SU-DHL-6 (cell line): ENCODE measurements around the gene FAM72C.
"Not testable (repeated sequence)": the region's sequence is repeated elsewhere in the genome, so short reads cannot be mapped to it uniquely, and the experiment has no call there.

ENCODE experiments used
- H2AFZ ChIP-seq: fragments of 200-600 bp; sonication (generic); 2 replicates; pipeline ENCODE4 v1.6.1; 2014; ENCODE audit warnings: low read depth, mild to moderate bottlenecking, moderate library complexity, mixed read lengths, antibody characterized with exemption, low read length; ENCODE audit not compliant: severe bottlenecking
- H3F3A ChIP-seq: fragments of 200-600 bp; shearing (Covaris generic); 2 replicates; pipeline ENCODE4 v1.6.0; 2016; ENCODE audit warnings: antibody characterized with exemption, mild to moderate bottlenecking; ENCODE audit not compliant: insufficient read depth
- H3K27ac ChIP-seq: fragments of 200-600 bp; sonication (generic); 2 replicates; pipeline ENCODE4 v1.5.1; 2016; ENCODE audit warnings: low read depth, mild to moderate bottlenecking, low read length, moderate library complexity, mixed read lengths
- H3K27me3 ChIP-seq: fragments of 200-600 bp; sonication (generic), shearing (Covaris generic); 2 replicates; pipeline ENCODE4 v1.6.0; 2014; ENCODE audit warnings: mild to moderate bottlenecking, low read length
- H3K36me3 ChIP-seq: fragments of 200-600 bp; sonication (generic); 2 replicates; pipeline ENCODE4 v1.6.1; 2014; ENCODE audit warnings: mild to moderate bottlenecking, low read length, mixed read lengths
- H3K4me2 ChIP-seq: fragments of 300-600, 200-600 bp; shearing (Covaris generic), sonication (generic); 2 replicates; pipeline ENCODE4 v1.6.0; 2014; ENCODE audit warnings: low read length, low read depth, mild to moderate bottlenecking; ENCODE audit not compliant: poor library complexity, severe bottlenecking
- H3K4me3 ChIP-seq: fragments of 200-600 bp; sonication (generic); 2 replicates; pipeline ENCODE4 v1.5.1; 2014; ENCODE audit warnings: antibody characterized with exemption, low read length, mild to moderate bottlenecking, mixed read lengths; ENCODE audit not compliant: insufficient read depth, poor library complexity, severe bottlenecking
- H3K79me2 ChIP-seq: fragments of 200-600 bp; sonication (generic); 2 replicates; pipeline ENCODE4 v1.6.1; 2014; ENCODE audit warnings: mild to moderate bottlenecking, low read length, moderate library complexity; ENCODE audit not compliant: insufficient read depth
- H3K9ac ChIP-seq: fragments of 200-600 bp; sonication (generic); 2 replicates; pipeline ENCODE4 v1.7.0; 2014; ENCODE audit warnings: mild to moderate bottlenecking, low read length
- H3K9me2 ChIP-seq: fragments of 200-600 bp; sonication (generic); replicated peaks from 2 replicates; pipeline ENCODE4 v1.6.1; 2014; ENCODE audit warnings: low read length; ENCODE audit not compliant: insufficient read depth
- H3K9me3 ChIP-seq: fragments of 200-600 bp; sonication (generic); 2 replicates; pipeline ENCODE4 v1.6.1; 2014; ENCODE audit warnings: low read length, mixed read lengths; ENCODE audit not compliant: insufficient read depth
- H4K20me1 ChIP-seq: fragments of 200-600 bp; sonication (generic); 2 replicates; pipeline ENCODE4 v1.6.1; 2014; ENCODE audit warnings: low read depth, mild to moderate bottlenecking, antibody characterized with exemption, low read length, moderate library complexity, mixed read lengths

The FAM72C gene

GRCh38 chr1:143971924-143972700 lies at the start of gene FAM72C:
Gene FAM72C (minus strand): TSS chr1:143971986. CDS start chr1:143971141, 845 bp downstream.
- H3K36me3 ChIP-seq, H3K9ac ChIP-seq, H2AFZ ChIP-seq, H3K9me3 ChIP-seq, H4K20me1 ChIP-seq, H3K27me3 ChIP-seq, H3K4me3 ChIP-seq, H3K27ac ChIP-seq, H3K4me2 ChIP-seq, H3K79me2 ChIP-seq, H3F3A ChIP-seq, H3K9me2 ChIP-seq: not testable (repeated sequence)

- H3K9ac ChIP-seq, H4K20me1 ChIP-seq, H3F3A ChIP-seq: not testable (repeated sequence)
These were observed 48.4 kb upstream of the FAM72C start for GRCh38 chr1:144020001-144020738.

GRCh38 chr1:144019101-144019500 lies 47.3 kb upstream of the FAM72C start:
- not testable (repeated sequence) for H3K4me2 ChIP-seq, H4K20me1 ChIP-seq, H3F3A ChIP-seq, H3K79me2 ChIP-seq, H3K4me3 ChIP-seq, H3K27ac ChIP-seq, H3K27me3 ChIP-seq, H3K9ac ChIP-seq, H3K36me3 ChIP-seq, H3K9me2 ChIP-seq, H3K9me3 ChIP-seq, H2AFZ ChIP-seq

More at GRCh38 chr1:144020001-144020738, 48.4 kb upstream of the FAM72C start:
- H3K9me3 ChIP-seq, H3K79me2 ChIP-seq, H3K27me3 ChIP-seq, H2AFZ ChIP-seq, H3K4me3 ChIP-seq, H3K36me3 ChIP-seq, H3K9me2 ChIP-seq, H3K4me2 ChIP-seq, H3K27ac ChIP-seq: not testable (repeated sequence)

- H3K36me3 ChIP-seq, H2AFZ ChIP-seq, H3K27ac ChIP-seq, H3K79me2 ChIP-seq, H3K4me3 ChIP-seq, H3K9ac ChIP-seq, H3K4me2 ChIP-seq, H4K20me1 ChIP-seq, H3K9me3 ChIP-seq, H3K27me3 ChIP-seq, H3K9me2 ChIP-seq, H3F3A ChIP-seq: not testable (repeated sequence)
These were observed 43.6 kb upstream of the FAM72C start for GRCh38 chr1:144015180-144015966.

- H2AFZ ChIP-seq, H3K9ac ChIP-seq, H3K36me3 ChIP-seq, H4K20me1 ChIP-seq, H3K79me2 ChIP-seq, H3K4me2 ChIP-seq, H3F3A ChIP-seq, H3K27ac ChIP-seq, H3K9me2 ChIP-seq, H3K27me3 ChIP-seq, H3K9me3 ChIP-seq, H3K4me3 ChIP-seq: not testable (repeated sequence)
These were observed 42.7 kb upstream of the FAM72C start for GRCh38 chr1:144014528-144014927.

GRCh38 chr1:144014121-144014520 lies 42.3 kb upstream of the FAM72C start:
- H3K36me3 ChIP-seq, H3K79me2 ChIP-seq, H3K27ac ChIP-seq, H3K4me2 ChIP-seq, H3K9me3 ChIP-seq, H3K27me3 ChIP-seq, H3F3A ChIP-seq, H3K9me2 ChIP-seq, H4K20me1 ChIP-seq, H3K4me3 ChIP-seq, H2AFZ ChIP-seq, H3K9ac ChIP-seq: not testable (repeated sequence)

GRCh38 chr1:144012168-144012733 lies 40.5 kb upstream of the FAM72C start:
- H3K9me3 ChIP-seq, H3K36me3 ChIP-seq, H2AFZ ChIP-seq, H3K9ac ChIP-seq, H3K27me3 ChIP-seq, H3K4me2 ChIP-seq, H3K79me2 ChIP-seq, H4K20me1 ChIP-seq, H3K9me2 ChIP-seq, H3K27ac ChIP-seq, H3K4me3 ChIP-seq, H3F3A ChIP-seq: not testable (repeated sequence)
